ENCODE results near the gene MLF1.

Gene MLF1

DNA sequence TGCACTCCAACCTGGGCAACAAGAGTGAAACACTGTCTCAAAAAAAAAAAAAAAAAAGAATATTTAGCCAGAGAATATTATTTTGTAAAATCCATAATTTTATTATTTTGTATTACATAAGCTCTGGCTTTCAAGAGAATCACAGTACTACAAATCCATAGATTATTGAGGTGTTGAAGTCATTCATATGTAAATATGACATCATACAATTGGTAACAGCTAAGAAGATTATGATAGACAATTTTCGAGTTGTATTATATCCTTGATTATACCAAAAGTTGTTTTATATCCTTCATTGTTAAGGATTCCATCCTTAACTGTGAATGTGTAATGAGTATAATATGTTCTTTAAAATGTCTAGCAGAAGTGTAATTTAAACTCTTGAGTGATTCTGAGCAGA is 3.7 kb downstream of the MLF1 start:
- DNase-seq (ENCODE audit: low spot score): no peak

DNA sequence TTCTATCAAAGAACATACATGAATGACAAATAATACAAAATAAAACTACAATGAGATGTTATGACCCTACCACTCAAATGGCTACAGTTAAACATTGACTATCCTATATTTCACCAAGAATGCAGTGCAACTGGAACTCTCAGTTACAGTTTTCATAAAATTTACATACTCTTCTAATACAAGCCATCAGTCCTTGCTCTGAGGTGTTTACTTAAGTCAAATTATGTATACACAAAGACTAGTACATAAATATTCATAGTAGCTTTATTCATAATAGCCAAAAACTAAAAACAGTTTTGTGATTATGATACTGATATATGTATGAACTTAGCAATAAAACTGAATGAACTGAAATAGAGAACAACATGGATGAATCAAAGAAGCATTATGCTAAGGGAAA is 19.2 kb downstream of the MLF1 start:
- DNase-seq (ENCODE audit: low spot score): no peak

DNA sequence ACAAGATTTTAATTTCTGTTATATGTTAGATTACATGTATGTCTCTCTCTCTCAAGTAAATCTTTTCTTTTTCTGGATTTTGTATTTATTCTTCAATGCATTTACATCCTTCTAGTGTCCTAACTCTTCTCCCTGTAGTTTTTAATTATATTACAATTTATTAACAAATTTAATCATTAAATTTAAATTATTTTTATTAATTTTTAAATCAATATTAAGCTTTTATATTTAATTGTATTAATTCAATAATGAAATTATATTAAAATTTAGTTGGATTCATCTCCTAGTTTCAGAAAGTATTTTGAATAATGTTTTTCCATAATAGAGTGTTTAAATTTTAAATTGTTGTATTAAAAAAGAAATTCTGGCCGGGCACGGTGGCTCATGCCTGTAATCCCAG is 29.8 kb downstream of the MLF1 start:
- no peak for DNase-seq (ENCODE audit: low spot score)

DNA sequence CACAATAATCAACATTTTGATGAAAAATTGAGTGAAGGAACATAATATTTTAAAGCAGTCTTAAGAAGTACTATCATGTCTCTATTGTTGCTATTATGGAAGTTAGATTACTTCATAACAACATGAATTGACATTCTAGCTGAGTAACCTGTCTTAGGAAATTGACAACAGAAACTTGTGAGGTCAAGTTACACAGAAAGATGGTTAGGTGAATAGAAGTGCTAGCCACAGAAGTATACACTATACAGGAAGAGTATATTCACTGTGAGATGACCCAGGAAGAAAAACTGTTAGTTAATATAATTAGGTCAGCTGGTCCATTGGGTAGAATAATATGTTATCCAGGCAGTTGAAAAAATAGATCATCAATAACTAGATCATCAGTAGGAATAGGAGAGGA is 31.2 kb downstream of the MLF1 start:
- DNase-seq (ENCODE audit: low spot score): no peak

DNA sequence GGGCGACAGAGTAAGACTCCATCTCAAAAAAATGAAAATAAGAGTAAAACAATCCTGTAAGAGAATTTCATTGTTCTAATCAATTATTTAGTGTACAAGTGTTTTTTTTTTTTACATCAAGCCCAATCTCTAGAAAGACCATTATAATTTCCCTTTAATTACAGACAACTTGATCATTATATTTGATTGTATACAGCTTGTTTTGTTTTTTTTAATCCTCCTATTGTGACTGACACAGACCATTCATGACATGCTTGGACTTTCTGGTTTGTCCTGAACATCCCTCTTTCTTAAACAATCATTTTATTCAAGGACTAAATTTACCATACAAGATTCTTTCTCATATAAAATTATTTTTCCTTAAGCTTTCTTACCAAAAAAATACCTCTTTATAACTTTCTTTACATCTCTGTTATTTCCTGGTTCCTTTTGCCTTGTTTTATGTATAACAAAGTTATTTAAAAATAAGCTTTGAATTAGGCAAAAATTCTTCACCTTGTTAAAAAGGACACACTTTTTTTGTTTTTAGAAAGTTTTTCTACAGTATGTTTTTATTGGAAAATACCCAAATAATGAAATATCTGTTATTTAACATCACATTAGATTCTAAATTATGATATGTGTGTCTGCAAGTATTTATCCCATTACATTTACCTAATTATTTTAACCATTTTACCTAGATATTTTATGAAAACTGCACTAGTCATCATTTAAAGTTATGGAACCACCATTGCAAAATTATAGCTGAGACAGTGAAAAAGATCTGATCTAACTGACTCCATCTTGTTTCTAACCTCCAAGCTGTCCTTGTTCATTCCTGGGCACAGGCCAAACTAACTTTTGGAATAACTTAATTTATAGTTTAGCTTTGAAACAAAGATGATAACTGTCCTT is 47.2 kb downstream of the MLF1 start:
- no peak for DNase-seq (ENCODE audit: low spot score)

DNA sequence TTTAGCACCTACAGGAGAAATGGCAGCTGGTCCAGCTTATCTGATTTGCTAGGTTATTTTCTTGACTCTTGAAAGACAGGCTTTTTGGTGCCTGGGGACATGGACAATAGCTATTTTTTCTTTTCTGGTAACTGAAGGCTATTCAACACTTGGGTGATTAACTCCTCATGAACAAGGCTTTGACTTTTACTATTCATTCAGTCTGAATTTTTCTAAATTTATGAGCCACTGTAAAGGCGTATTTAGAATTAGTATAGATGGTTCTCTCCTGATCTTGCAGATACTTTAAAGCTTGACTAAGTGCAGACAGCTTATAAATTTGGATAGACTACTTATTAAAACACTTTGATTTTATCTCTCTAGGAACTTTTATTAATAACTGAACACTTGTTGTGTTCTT is 54.9 kb downstream of the MLF1 start:
- DNase-seq (ENCODE audit: low spot score): no peak

DNA sequence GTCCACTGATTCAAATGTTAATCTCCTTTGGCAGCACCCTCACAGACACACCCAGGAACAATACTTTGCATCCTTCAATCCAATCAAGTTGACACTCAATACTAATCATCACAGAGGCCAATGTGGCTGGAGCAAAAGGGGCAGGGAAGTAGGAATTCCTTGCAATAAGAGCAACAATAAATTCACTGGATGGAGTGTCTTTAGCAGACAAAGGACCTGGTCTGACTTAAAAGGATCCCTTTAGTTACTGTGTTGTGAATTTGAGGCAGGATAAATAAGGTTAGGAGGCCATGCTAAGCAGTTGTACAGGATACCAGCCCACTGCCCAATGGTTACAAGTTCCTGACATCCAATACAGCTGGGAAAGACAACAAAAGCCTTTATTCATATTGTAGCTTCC is 61.0 kb downstream of the MLF1 start:
- DNase-seq (ENCODE audit: low spot score): no peak

DNA sequence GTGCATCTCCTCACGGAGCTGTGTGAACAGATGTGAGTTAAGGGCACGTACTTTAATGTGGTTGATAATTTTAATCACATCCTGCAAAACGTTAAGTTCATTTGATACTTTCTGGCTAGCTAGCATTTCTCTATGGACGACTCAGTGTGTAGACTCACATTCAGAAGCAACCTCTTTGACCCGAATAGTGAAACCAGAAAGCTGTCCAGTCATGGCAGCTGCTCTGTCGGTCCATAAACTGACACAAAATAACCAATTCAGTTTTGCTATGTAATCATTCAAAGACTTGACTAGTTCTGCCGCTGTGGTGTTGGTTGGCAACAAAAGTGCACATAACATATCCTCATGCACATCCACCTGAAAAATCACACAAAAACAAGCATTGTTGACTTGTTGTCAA is 69.7 kb downstream of the MLF1 start:
- DNase-seq (ENCODE audit: low spot score): no peak

DNA sequence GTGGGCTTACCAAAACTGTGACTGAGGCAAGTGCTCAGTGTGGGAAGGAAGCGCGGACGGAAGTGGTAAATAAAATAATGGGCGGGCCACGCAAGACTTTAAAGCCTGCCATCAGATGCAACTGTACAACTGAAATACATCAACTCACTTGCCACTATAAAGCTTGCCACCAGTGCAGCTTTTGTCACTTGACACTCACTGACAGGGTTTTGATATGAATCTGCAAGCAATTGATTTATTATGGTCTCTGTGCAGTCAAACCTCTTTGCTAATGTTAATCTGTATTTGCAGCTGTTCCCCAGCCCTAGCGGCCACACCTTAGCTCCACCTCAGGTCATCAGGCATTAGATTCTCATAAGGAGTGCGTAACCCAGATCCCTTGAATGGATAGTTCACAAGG is 71.0 kb downstream of the MLF1 start:
- no peak for DNase-seq (ENCODE audit: low spot score)

DNA sequence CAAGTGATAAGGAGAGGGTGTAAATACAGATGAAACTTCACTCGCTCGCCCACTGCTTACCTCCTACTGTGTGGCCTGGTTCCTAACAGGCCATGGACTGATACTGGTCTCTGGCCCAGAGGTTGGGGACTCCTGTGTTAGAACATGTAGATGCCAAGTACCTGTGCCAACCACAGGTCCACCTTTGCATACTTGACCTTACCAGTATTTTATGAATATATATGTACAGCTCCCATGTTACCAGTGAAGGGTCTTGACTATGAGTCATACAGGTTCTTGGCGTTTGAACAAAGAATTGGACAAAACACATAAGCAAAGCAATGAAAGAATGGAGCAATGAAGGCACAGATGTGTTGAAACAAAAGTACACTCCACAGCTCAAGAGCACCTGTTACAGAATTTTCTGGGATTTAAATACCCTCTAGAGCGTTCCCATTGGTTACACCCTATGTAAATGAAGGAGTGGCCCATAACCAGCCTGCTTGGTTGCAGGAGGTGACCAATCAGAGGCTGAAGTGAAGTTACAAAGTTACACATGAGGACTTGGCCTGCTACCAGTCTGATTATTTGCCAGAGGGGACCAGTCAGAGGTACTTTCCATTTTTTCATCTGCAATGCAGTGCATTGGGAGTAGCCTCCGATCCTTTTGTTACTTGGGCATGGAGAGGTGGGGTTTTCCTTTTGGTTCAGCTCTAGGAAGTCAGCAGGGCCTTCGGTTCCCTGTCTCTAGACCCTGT is 71.6 kb downstream of the MLF1 start:
- DNase-seq (ENCODE audit: low spot score): no peak

DNA sequence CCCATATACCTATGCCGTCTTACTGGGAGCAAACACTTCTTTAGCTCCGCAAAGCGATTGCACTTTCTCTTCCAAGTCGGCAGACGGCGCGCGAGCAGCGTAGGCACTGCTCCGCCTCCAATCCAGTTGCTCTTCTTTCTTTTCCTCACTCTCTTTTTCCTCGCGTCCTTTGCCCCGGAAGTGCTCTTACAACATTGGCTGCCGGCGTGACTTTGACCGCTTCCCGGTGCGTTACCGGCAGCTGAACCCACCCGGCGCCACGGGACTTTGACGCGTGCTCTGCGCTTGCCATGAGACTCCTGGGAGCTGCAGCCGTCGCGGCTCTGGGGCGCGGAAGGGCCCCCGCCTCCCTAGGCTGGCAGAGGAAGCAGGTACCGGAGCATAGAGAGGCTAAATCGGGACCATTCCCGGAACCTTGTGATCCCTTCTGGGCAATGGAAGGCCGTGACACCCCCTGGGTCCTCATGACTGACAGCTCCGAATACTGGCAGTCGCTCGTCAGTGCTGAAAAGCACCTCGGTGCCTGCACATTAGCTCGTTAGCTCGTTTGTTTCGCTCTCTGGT is 73.4 kb downstream of the MLF1 start, which contains the start of gene GFM1:
TSS of gene GFM1 (plus strand) at position 183 of the 564 bp plus-strand sequence. CDS start at position 291, 108 bp downstream.
- peak; percentile 94 for DNase-seq (ENCODE audit: low spot score)

DNA sequence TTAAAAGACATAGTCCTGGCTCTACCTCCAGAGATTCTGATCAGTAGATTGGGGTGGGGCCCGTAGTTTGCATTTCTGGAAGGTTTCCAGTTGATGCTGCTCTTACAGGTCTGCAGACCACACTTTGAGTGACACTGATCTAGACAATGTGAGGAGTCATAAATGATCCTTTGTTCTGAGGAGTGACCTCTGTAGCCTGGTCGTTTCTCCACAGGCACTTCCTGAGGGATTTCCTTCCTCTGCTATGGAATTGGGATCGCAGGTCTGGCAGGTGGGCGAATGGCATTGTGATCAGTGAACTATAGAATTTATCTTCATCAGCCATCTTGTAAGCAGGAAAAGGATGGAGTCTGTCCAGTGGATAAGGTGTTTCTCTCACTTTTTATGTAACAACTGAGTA is 78.8 kb downstream of the MLF1 start:
- no peak for DNase-seq (ENCODE audit: low spot score)

DNA sequence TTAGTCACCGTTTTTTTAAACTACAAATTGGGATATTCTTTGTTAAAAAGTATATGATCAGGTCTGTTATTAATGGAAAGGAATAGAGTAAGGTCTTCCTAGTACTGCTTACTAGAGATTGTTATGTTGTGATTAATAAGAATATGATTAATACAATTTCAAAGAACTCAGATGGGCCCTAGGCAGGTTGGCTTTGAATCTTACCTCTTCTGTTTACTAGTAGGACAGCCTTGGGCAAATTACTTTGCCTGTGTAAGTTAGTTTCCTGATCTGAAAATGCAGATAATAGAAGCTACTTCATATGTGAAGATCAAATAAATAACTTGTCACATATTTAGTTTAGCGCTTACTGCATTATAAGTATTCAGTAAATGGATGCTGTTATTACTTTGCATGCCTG is 80.2 kb downstream of the MLF1 start:
- DNase-seq (ENCODE audit: low spot score): no peak

DNA sequence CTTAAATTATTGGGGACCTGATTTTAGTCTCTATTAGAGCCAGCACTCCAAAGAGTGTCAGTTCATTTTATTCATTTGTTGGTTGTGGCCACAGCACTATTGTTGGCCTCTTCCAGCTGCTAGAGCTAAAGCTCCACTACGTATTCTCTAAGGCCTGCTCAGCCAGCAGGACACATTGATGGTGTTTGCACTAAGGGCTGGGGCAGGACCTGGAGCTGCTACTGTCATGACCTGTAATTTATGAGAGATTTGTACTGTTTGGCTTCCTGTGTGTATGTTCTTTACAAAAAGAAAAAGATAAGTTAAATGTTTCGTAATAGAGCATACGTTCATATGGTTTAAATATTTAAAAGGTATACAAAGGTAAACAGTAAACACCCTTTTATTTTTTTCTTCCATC is 81.5 kb downstream of the MLF1 start:
- no peak for DNase-seq (ENCODE audit: low spot score)
